ENCODE data around the gene EIF3L.

Gene EIF3L

DNA sequence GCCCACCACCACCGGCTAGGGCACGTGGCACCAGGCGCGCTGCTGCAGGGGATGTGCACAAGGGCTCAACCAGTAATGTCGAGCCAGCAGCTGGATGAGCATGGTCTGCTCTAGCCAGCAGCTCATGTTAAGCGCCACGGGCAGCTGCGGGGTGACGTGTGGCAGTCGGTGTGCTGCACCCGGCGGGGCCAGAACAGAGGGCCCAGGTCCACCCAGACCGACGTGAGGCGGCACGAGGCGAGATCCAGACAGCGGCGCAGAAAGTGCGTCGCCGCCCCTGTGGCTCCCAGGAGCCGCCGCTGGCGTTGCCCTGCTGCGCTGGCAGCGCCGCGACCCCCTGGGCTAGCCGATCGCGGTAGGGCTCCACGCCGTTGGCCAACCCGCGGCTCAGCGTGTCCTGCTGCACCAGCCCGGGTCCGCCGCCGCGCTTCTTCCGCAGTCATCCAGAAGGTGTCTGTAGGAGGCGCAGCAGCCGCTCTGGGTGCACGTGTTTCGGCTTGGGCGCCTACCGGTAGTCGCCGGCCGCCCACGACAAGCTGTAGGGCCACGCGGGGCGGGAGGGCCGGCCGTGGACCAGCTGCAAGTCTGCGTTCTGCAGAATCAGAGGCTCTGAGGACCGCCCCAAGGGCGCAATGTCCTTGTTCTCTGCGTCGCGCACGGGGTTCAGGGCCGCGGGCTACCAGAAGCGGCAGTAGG is 30.7 kb upstream of the EIF3L start:
- no peaks in the 10 kb centered on the region for H3K36me3 ChIP-seq (ENCODE audit: control insufficient read depth in 1 of 2, insufficient read depth in 2 of 2, low read length in 2 of 2)
- peaks cover 13% of the 10 kb centered on the region for H3K27me3 ChIP-seq (ENCODE audit: low read depth, low read length)
- no peaks in the 10 kb centered on the region for H3K9me3 ChIP-seq (ENCODE audit: control insufficient read depth in 1 of 2, low read length in 2 of 2)
- peak overlapping the region; percentile 7 to 66 for H3K4me3 ChIP-seq (ENCODE audit: low read depth in 1 of 2, low read length in 2 of 2)
- peaks cover 0 to 18% of the 10 kb centered on the region in 2 donors for H3K4me1 ChIP-seq (ENCODE audit: control insufficient read depth in 1 of 2, insufficient read depth in 2 of 2, low read length in 2 of 2)
- no peak overlapping the region for H3K27ac ChIP-seq (ENCODE audit: low read length)

DNA sequence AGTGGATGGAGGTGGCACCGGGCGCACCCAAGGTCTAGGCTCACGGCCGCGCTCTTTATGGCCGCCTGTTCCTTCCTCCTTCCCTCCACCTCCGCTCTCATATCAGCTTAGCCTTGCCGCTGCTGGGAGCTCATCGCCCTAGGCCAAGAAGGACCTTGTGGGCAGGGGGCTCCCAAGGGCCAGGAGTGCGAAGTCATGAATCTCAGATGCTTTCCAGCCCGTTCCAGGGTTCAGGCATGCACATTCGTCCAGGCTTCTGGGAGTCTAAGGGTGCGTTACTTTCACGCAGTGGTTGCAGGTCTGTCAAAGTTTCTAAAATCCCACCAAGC is 30.1 kb upstream of the EIF3L start:
- Histone ChIP-seq H3K9me3 (ENCODE audit: control insufficient read depth in 1 of 2, low read length in 2 of 2) (no peaks in the 10 kb centered on the region), H3K4me1 (ENCODE audit: control insufficient read depth in 1 of 2, insufficient read depth in 2 of 2, low read length in 2 of 2) (peaks cover 0 to 18% of the 10 kb centered on the region in 2 donors), H3K27ac (ENCODE audit: low read length) (no peak overlapping the region), H3K36me3 (ENCODE audit: control insufficient read depth in 1 of 2, insufficient read depth in 2 of 2, low read length in 2 of 2) (no peaks in the 10 kb centered on the region), H3K27me3 (ENCODE audit: low read depth, low read length) (peaks cover 13% of the 10 kb centered on the region), H3K4me3 (ENCODE audit: low read depth in 1 of 2, low read length in 2 of 2) (peak overlapping the region; percentile 7 to 66)

DNA sequence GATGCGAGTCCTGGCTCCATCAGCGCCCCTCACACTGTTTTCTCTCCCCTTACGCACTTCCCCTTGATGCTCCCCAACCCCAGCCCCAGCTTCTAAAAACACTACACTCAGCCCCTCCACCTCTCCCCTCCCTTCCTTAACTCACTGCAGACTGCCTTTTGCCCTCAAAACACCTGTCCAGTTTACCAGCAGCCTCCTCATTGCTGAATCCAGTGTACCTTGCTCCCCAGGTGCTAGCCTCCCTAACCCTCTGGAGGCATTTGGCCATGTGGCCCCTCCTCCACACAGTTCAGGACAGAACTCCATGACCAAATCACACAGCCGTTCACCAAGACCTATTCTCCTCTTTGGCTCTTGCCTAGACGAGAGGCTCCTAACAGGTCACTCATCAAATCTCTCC is 28.9 kb upstream of the EIF3L start:
- no peak overlapping the region for H3K4me3 ChIP-seq (ENCODE audit: low read depth in 1 of 2, low read length in 2 of 2)
- no peaks in the 10 kb centered on the region for H3K36me3 ChIP-seq (ENCODE audit: control insufficient read depth in 1 of 2, insufficient read depth in 2 of 2, low read length in 2 of 2)
- peaks cover 13% of the 10 kb centered on the region for H3K27me3 ChIP-seq (ENCODE audit: low read depth, low read length)
- H3K4me1 ChIP-seq (ENCODE audit: control insufficient read depth in 1 of 2, insufficient read depth in 2 of 2, low read length in 2 of 2): peaks cover 0 to 23% of the 10 kb centered on the region in 2 donors
- H3K27ac ChIP-seq (ENCODE audit: low read length): no peak overlapping the region
- H3K9me3 ChIP-seq (ENCODE audit: control insufficient read depth in 1 of 2, low read length in 2 of 2): no peaks in the 10 kb centered on the region

DNA sequence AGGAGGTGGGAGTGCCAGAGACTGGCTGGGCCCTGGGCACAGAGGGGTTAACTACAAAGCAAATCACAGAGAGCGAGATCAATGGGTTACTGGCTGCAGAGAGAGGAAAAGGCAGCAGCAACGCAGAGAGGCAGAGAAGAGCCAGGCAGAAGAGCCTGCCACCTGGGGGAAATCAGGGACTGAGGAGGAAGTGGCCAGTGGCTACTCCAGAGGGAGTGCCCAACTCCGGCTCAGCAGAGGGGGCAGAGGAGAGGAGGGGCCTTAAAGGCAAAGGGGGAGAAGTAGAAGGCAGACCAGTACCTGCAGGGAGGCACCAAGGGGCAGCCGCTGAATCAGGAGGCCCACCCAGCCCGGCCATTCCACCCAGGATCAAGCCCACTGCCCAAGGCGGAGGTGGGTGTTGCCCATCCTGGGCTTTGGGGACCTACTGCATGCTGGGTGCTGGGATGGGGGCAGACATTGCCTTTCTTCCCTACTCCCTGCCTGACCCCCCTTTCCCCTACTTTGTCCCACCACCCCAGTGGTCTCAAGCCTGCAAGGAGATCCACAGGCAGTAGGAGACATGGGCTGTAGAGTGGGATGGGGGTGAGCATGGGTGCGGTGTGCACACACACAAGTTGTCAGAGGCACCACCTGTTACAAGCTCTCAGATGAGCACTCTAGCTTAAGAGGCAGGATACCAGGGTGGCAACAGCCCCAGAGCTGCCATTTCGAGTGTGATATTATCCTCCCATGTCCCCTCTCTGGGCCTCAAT is 27.0 kb upstream of the EIF3L start:
- Histone ChIP-seq H3K36me3 (ENCODE audit: control insufficient read depth in 1 of 2, insufficient read depth in 2 of 2, low read length in 2 of 2) (no peaks in the 10 kb centered on the region), H3K4me3 (ENCODE audit: low read depth in 1 of 2, low read length in 2 of 2) (no peak overlapping the region), H3K4me1 (ENCODE audit: control insufficient read depth in 1 of 2, insufficient read depth in 2 of 2, low read length in 2 of 2) (peaks cover 0 to 27% of the 10 kb centered on the region in 2 donors), H3K27me3 (ENCODE audit: low read depth, low read length) (peaks cover 13% of the 10 kb centered on the region), H3K27ac (ENCODE audit: low read length) (no peak overlapping the region), H3K9me3 (ENCODE audit: control insufficient read depth in 1 of 2, low read length in 2 of 2) (no peaks in the 10 kb centered on the region)

DNA sequence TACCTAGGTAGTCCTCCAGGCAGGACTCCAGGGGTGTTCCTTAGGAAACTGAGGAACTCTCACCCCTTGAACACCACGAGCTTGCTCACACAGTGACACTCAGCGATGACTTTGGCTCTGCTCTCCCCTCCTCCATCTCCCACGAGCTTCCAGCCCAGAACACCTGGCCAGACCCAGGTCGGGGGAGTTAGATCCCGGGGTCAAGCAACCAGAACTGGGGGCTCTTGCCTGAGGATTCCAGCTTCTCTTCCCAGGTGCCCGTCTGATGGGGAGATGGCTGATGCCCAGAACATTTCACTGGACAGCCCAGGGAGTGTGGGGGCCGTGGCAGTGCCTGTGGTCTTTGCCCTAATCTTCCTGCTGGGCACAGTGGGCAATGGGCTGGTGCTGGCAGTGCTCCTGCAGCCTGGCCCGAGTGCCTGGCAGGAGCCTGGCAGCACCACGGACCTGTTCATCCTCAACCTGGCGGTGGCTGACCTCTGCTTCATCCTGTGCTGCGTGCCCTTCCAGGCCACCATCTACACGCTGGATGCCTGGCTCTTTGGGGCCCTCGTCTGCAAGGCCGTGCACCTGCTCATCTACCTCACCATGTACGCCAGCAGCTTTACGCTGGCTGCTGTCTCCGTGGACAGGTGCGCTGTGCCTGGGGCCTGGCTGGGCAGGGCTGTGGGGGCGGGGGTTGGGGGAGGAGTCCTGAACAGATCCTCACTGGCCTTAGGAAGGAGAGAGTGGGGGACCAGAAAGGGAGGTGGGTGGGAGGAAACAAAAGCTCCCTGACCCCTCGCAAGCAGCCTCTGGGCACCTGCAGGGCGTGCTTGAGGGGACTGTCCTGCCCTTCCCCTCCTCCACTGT is 25.9 kb upstream of the EIF3L start, which contains the start of gene GALR3:
TSS of gene GALR3 (plus strand) at position 249 of the 852 bp plus-strand sequence. CDS start at position 274, 25 bp downstream.
- H3K27ac ChIP-seq (ENCODE audit: low read length): no peak within 1 kb of the TSS
- peaks cover 0 to 16% of the 10 kb centered on the region in 2 donors for H3K4me1 ChIP-seq (ENCODE audit: control insufficient read depth in 1 of 2, insufficient read depth in 2 of 2, low read length in 2 of 2)
- peaks cover 13% of the 10 kb centered on the region for H3K27me3 ChIP-seq (ENCODE audit: low read depth, low read length)
- no peaks in the 10 kb centered on the region for H3K9me3 ChIP-seq (ENCODE audit: control insufficient read depth in 1 of 2, low read length in 2 of 2)
- H3K36me3 ChIP-seq (ENCODE audit: control insufficient read depth in 1 of 2, insufficient read depth in 2 of 2, low read length in 2 of 2): no peaks in the 10 kb centered on the region
- no peak within 1 kb of the TSS for H3K4me3 ChIP-seq (ENCODE audit: low read depth in 1 of 2, low read length in 2 of 2)

DNA sequence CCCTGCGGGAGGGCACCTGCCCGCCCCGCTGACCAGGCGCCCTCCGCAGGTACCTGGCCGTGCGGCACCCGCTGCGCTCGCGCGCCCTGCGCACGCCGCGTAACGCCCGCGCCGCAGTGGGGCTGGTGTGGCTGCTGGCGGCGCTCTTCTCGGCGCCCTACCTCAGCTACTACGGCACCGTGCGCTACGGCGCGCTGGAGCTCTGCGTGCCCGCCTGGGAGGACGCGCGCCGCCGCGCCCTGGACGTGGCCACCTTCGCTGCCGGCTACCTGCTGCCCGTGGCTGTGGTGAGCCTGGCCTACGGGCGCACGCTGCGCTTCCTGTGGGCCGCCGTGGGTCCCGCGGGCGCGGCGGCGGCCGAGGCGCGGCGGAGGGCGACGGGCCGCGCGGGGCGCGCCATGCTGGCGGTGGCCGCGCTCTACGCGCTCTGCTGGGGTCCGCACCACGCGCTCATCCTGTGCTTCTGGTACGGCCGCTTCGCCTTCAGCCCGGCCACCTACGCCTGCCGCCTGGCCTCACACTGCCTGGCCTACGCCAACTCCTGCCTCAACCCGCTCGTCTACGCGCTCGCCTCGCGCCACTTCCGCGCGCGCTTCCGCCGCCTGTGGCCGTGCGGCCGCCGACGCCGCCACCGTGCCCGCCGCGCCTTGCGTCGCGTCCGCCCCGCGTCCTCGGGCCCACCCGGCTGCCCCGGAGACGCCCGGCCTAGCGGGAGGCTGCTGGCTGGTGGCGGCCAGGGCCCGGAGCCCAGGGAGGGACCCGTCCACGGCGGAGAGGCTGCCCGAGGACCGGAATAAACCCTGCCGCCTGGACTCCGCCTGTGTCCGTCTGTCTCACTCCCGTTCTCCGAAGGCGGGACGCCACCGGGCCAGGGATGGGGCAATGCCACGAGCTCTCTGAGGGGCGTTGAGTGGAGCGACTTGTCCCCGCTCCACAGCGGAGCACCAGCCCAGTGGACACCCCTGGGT is 24.3 kb upstream of the EIF3L start:
- Histone ChIP-seq H3K4me3 (ENCODE audit: low read depth in 1 of 2, low read length in 2 of 2) (peak overlapping the region in 1 of 2 donors; percentile 42), H3K27me3 (ENCODE audit: low read depth, low read length) (peaks cover 9% of the 10 kb centered on the region), H3K27ac (ENCODE audit: low read length) (no peak overlapping the region), H3K9me3 (ENCODE audit: control insufficient read depth in 1 of 2, low read length in 2 of 2) (no peaks in the 10 kb centered on the region), H3K4me1 (ENCODE audit: control insufficient read depth in 1 of 2, insufficient read depth in 2 of 2, low read length in 2 of 2) (peaks cover 0 to 9% of the 10 kb centered on the region in 2 donors), H3K36me3 (ENCODE audit: control insufficient read depth in 1 of 2, insufficient read depth in 2 of 2, low read length in 2 of 2) (peaks cover 3 to 6% of the 10 kb centered on the region in 2 donors)

DNA sequence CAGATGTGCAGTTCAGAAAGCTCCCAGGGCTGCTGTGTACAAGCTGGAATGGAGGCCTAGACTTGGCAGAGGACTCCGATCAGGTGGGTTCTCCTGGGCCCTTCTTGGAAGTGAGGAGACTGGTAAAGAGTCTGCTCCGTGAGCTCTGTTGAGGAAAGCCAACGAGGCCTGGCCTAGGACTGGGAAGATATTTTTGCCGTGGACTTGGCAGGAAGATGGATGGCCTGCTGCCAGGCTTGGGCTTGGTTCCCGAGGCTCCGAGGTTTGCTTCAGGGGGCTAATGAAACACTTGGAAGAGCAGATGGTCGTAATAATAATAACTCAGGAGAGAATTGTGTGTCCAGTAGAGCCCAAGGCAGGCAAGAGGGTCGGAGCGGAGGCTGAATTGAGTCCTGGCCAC is 22.2 kb upstream of the EIF3L start:
- Histone ChIP-seq H3K4me3 (ENCODE audit: low read depth in 1 of 2, low read length in 2 of 2) (no peak overlapping the region), H3K27me3 (ENCODE audit: low read depth, low read length) (peaks cover 6% of the 10 kb centered on the region), H3K36me3 (ENCODE audit: control insufficient read depth in 1 of 2, insufficient read depth in 2 of 2, low read length in 2 of 2) (peaks cover 17 to 27% of the 10 kb centered on the region in 2 donors), H3K4me1 (ENCODE audit: control insufficient read depth in 1 of 2, insufficient read depth in 2 of 2, low read length in 2 of 2) (peaks cover 0 to 9% of the 10 kb centered on the region in 2 donors), H3K9me3 (ENCODE audit: control insufficient read depth in 1 of 2, low read length in 2 of 2) (no peaks in the 10 kb centered on the region), H3K27ac (ENCODE audit: low read length) (no peak overlapping the region)

DNA sequence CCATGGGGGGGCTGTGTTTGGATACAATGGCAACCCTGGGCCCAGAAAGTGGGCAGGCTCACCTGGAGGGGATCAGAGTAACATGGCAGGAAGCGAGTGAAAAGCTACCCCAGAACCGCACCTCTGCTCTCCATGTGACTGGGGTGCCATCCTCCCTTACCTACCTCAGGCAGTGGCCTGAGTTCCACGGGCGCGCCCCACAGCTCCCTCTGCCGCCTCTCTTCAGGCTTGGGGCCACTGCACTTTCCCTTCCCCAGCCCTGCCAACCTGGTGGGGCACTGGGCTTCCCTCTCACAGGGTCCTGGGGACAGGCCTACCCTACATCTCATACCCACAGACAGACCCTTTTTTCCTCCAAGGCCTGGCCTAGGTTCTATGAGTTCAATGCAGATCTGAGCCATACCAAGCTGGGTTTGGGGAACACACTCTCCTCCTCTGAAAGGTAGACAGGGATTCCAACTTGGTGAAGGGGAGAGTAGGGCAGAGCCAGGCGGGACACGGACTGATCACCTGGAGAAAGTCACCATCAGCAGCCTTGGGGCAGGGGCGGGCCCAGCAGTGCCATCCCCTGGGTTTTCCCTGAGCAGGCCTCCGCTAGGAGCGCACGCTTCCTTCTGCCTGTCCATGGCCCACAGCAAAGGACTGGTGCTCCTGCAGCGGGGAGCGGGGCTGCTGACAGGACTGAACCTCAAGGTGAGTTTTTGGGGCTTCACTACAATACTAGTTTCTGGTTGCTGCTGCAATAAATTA is 19.0 kb upstream of the EIF3L start:
- Histone ChIP-seq H3K4me1 (ENCODE audit: control insufficient read depth in 1 of 2, insufficient read depth in 2 of 2, low read length in 2 of 2) (peaks cover 0 to 3% of the 10 kb centered on the region in 2 donors), H3K27me3 (ENCODE audit: low read depth, low read length) (no peaks in the 10 kb centered on the region), H3K9me3 (ENCODE audit: control insufficient read depth in 1 of 2, low read length in 2 of 2) (no peaks in the 10 kb centered on the region), H3K4me3 (ENCODE audit: low read depth in 1 of 2, low read length in 2 of 2) (no peak overlapping the region), H3K36me3 (ENCODE audit: control insufficient read depth in 1 of 2, insufficient read depth in 2 of 2, low read length in 2 of 2) (peaks cover 33 to 49% of the 10 kb centered on the region in 2 donors), H3K27ac (ENCODE audit: low read length) (no peak overlapping the region)

DNA sequence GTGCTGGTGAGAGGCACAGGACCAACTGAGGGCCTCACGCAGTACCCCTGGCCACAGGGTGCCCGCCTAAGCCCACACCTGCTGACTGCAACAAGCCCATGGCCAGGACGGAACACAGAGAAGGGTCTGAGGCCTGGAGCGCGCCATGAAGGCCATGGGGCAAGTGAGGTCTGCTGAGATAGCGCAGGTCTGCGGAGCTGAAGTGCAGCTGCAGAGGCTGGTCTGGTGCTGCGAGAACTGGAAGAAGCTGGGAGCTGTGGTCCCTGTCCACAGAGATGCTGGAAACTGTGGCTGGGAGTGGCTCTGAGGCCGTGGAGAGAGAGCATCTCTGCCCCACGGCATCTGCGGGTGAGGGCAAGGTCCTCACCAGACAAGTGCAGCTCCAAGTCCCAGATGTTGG is 17.7 kb upstream of the EIF3L start:
- H3K9me3 ChIP-seq (ENCODE audit: control insufficient read depth in 1 of 2, low read length in 2 of 2): no peaks in the 10 kb centered on the region
- no peaks in the 10 kb centered on the region for H3K27me3 ChIP-seq (ENCODE audit: low read depth, low read length)
- H3K4me1 ChIP-seq (ENCODE audit: control insufficient read depth in 1 of 2, insufficient read depth in 2 of 2, low read length in 2 of 2): peaks cover 0 to 3% of the 10 kb centered on the region in 2 donors
- peaks cover 33 to 53% of the 10 kb centered on the region in 2 donors for H3K36me3 ChIP-seq (ENCODE audit: control insufficient read depth in 1 of 2, insufficient read depth in 2 of 2, low read length in 2 of 2)
- no peak overlapping the region for H3K4me3 ChIP-seq (ENCODE audit: low read depth in 1 of 2, low read length in 2 of 2)
- no peak overlapping the region for H3K27ac ChIP-seq (ENCODE audit: low read length)

Measured in muscle layer of duodenum (tissue), 2 donors.